GM23338 (cell line): Measurements from ENCODE around the gene NBAS. TPM values are rescaled to one million over a fixed set of nuclear protein-coding genes. Genes with fewer than 3 reads are reported as not detected.
A peak's percentile ranks its signal among the peaks of the same experiment; 100 is the strongest.

ENCODE experiments used
- ATAC-seq: fragments of 200-7000 bp; cut with Tn5 transposase; 3 replicates; pipeline ENCODE4 v1.9.1; 2020
- DNase-seq: peaks from one replicate; pipeline ENCODE4 v3.0.0-alpha.2; 2015; ENCODE audit warnings: low spot score
- H2AFZ ChIP-seq: fragments of 200-600 bp; sonication (generic); 2 replicates; pipeline ENCODE4 v1.8.0; 2016; ENCODE audit warnings: antibody characterized with exemption, mild to moderate bottlenecking, moderate library complexity
- H3F3A ChIP-seq: fragments of 200-600 bp; sonication (generic); replicated peaks from 2 replicates; pipeline ENCODE4 v1.8.0; 2017; ENCODE audit warnings: antibody characterized with exemption, mixed run types, low read depth
- H3K27ac ChIP-seq: fragments of 200-600 bp; sonication (generic); 2 replicates; pipeline ENCODE4 v1.6.1; 2016; ENCODE audit warnings: low read depth
- H3K27me3 ChIP-seq: fragments of 200-600 bp; sonication (generic); 2 replicates; pipeline ENCODE4 v1.8.0; 2016; ENCODE audit warnings: mild to moderate bottlenecking, mixed run types, moderate library complexity; ENCODE audit not compliant: insufficient read depth
- H3K36me3 ChIP-seq: fragments of 200-600 bp; sonication (generic); 2 replicates; pipeline ENCODE4 v1.8.0; 2016; ENCODE audit warnings: mild to moderate bottlenecking; ENCODE audit not compliant: insufficient read depth
- H3K4me1 ChIP-seq: fragments of 200-600 bp; sonication (generic); 2 replicates; pipeline ENCODE4 v1.8.0; 2016; ENCODE audit warnings: mild to moderate bottlenecking, moderate library complexity; ENCODE audit not compliant: insufficient read depth
- H3K4me2 ChIP-seq: fragments of 200-600 bp; sonication (generic); 2 replicates; pipeline ENCODE4 v1.7.1; 2017; ENCODE audit warnings: mixed run types
- H3K4me3 ChIP-seq: fragments of 200-600 bp; sonication (generic); 2 replicates; pipeline ENCODE4 v1.6.1; 2016; ENCODE audit warnings: mixed run types
- H3K79me2 ChIP-seq: fragments of 200-600 bp; sonication (generic); replicated peaks from 2 replicates; pipeline ENCODE4 v1.8.0; 2017; ENCODE audit warnings: mild to moderate bottlenecking; ENCODE audit not compliant: insufficient read depth
- H3K9me2 ChIP-seq: fragments of 200-600 bp; sonication (generic); 2 replicates; pipeline ENCODE4 v1.8.0; 2017; ENCODE audit not compliant: insufficient read depth
- H4K20me1 ChIP-seq: fragments of 200-600 bp; sonication (generic); replicated peaks from 2 replicates; pipeline ENCODE4 v1.8.0; 2017; ENCODE audit warnings: mild to moderate bottlenecking; ENCODE audit not compliant: insufficient read depth
- H3K27ac Mint-ChIP-seq: 2 replicates; pipeline ENCODE4 v1.8.0; 2020; ENCODE audit warnings: inconsistent platforms, mild to moderate bottlenecking, moderate library complexity, mixed read lengths
- H3K27me3 Mint-ChIP-seq: 3 replicates; pipeline ENCODE4 v1.8.0; 2022; ENCODE audit warnings: low read depth, mild to moderate bottlenecking, moderate library complexity, mixed read lengths, inconsistent platforms; ENCODE audit not compliant: insufficient read depth, poor library complexity
- H3K36me3 Mint-ChIP-seq: 3 replicates; pipeline ENCODE4 v1.8.0; 2021; ENCODE audit warnings: low read depth, mild to moderate bottlenecking, inconsistent platforms, moderate library complexity, mixed read lengths
- H3K4me1 Mint-ChIP-seq: 3 replicates; pipeline ENCODE4 v1.8.0; 2020; ENCODE audit warnings: mild to moderate bottlenecking, inconsistent platforms, mixed read lengths
- H3K4me3 Mint-ChIP-seq: 3 replicates; pipeline ENCODE4 v1.8.0; 2021; ENCODE audit warnings: moderate library complexity, mild to moderate bottlenecking, inconsistent platforms, mixed read lengths
- H3K9me3 Mint-ChIP-seq: 3 replicates; pipeline ENCODE4 v1.8.0; 2020; ENCODE audit warnings: moderate library complexity, mild to moderate bottlenecking, inconsistent platforms, mixed read lengths
- CREB1 ChIP-seq: fragments of 250-450 bp; sonication (Bioruptor Pico); IDR thresholded peaks from 2 replicates; pipeline ENCODE4 v1.5.0; 2020; ENCODE audit warnings: low read depth, mild to moderate bottlenecking, moderate library complexity
- ETS1 ChIP-seq: IDR thresholded peaks from 2 replicates; pipeline ENCODE4 v1.6.1; 2016; ENCODE audit warnings: antibody characterized with exemption
- EZH2 ChIP-seq: fragments of 200-600 bp; sonication (generic); IDR thresholded peaks from one replicate; pipeline ENCODE4 v1.8.0; 2017; ENCODE audit warnings: antibody characterized with exemption, mild to moderate bottlenecking, low read depth; ENCODE audit not compliant: unreplicated experiment
- JUNB ChIP-seq: IDR thresholded peaks from one replicate; pipeline ENCODE4 v1.6.1; 2016; ENCODE audit warnings: antibody characterized with exemption; ENCODE audit not compliant: unreplicated experiment
- NANOG ChIP-seq: IDR thresholded peaks from 2 replicates; pipeline ENCODE4 v1.6.1; 2016; ENCODE audit warnings: antibody characterized with exemption, borderline replicate concordance
- POLR2AphosphoS5 ChIP-seq: IDR thresholded peaks from 2 replicates; pipeline ENCODE4 v1.6.1; 2016; ENCODE audit warnings: antibody characterized with exemption, low read depth
- STAT1 ChIP-seq: IDR thresholded peaks from one replicate; pipeline ENCODE4 v1.6.1; 2016; ENCODE audit warnings: antibody characterized with exemption; ENCODE audit not compliant: unreplicated experiment
- ZNF114 ChIP-seq: fragments of 250-450 bp; sonication (Bioruptor Pico); IDR thresholded peaks from 2 replicates; pipeline ENCODE4 v1.5.0; 2020; ENCODE audit warnings: mild to moderate bottlenecking, moderate library complexity
- ZNF331 ChIP-seq: fragments of 250-450 bp; sonication (Bioruptor Pico); IDR thresholded peaks from 2 replicates; pipeline ENCODE4 v1.5.0; 2020; ENCODE audit warnings: low read depth, mild to moderate bottlenecking, moderate library complexity
- ZNF462 ChIP-seq: fragments of 250-450 bp; sonication (Bioruptor Pico); IDR thresholded peaks from 2 replicates; pipeline ENCODE4 v1.5.0; 2020; ENCODE audit warnings: mild to moderate bottlenecking, moderate library complexity
- polyA plus RNA-seq: library from polyadenylated mRNA; unstranded; fragments of >200 nt; fragmentation: Nextera tagmentation; extraction: Ambion mirVana; gene quantifications from 2 replicates; pipeline ENCODE4 v1.2.1, GENCODE V29; 2016
- total RNA-seq: library from RNA; depleted of rRNA; stranded (reverse); fragments of >200 nt; shearing (Covaris generic); gene quantifications from 2 replicates; pipeline ENCODE4 v1.2.3, GENCODE V29; 2014

Gene NBAS
- total and polyA plus RNA-seq, 2 experiments from 2014 or later = 24.8 to 38.9 TPM

- no peak for TF ChIP-seq ETS1
- TF ChIP-seq STAT1 = no peak
- TF ChIP-seq JUNB = no peak
- no peak for TF ChIP-seq ZNF462 (CRISPR knock-in tag)
- no peak for TF ChIP-seq NANOG
- TF ChIP-seq EZH2 = no peak
- no peak for TF ChIP-seq ZNF114 (CRISPR knock-in tag)
- TF ChIP-seq ZNF331 (CRISPR knock-in tag) = no peak
- no peak for TF ChIP-seq POLR2AphosphoS5
Measured at GRCh38 chr2:15260196-15260595, 300.9 kb downstream of the NBAS start (continued).

GRCh38 chr2:15259356-15259756 is 301.8 kb downstream of the NBAS start:
- DNase-seq = peak; percentile 86
- Histone ChIP-seq H3K9me2 (no peaks in the 10 kb centered on the region), H3K79me2 (no peaks in the 10 kb centered on the region), H3F3A (no peaks in the 10 kb centered on the region), H4K20me1 (no peaks in the 10 kb centered on the region), H3K4me3 (peak overlapping the region; percentile 12; the same call in 1 of the 2 replicates), H3K4me1 (peaks cover 31% of the 10 kb centered on the region), H3K4me2 (peak overlapping the region; percentile 39), H3K27ac (peak overlapping the region; percentile 52), H3K36me3 (peaks cover 4% of the 10 kb centered on the region; the same call in 1 of the 2 replicates), H2AFZ (no peak overlapping the region), H3K27me3 (no peaks in the 10 kb centered on the region)
- Mint-ChIP-seq H3K27me3 (peaks cover 13% of the 10 kb centered on the region), H3K4me3 (peak overlapping the region; percentile 49), H3K27ac (0 out of 2 replicates have a peak overlapping the region, but pooled peaks have one; percentile 46), H3K9me3 (peaks cover 41% of the 10 kb centered on the region), H3K4me1 (peaks cover 46% of the 10 kb centered on the region), H3K36me3 (peaks cover 47% of the 10 kb centered on the region)
- ATAC-seq = peak; percentile 96
- TF ChIP-seq ZNF114 (CRISPR knock-in tag) (peak; percentile 88), NANOG (peak; percentile 90), ZNF462 (CRISPR knock-in tag) (peak; percentile 96), CREB1 (CRISPR knock-in tag) (peak; percentile 26; the same call in 1 of the 2 replicates)
